Vagina (tissue), 2 donors: Measurements from ENCODE around the gene ADGRL3.

ENCODE experiments used
- POLR2A ChIP-seq, 2 donors: fragments of 450-650 bp; IDR thresholded peaks; one replicate each; pipeline ENCODE4 v1.6.1; 2017; ENCODE audit warnings: antibody characterized with exemption in 2 of 2, mild to moderate bottlenecking in 2 of 2, moderate library complexity in 2 of 2
- TF ChIP-seq, protein P1 (sequence below), 3 experiments: fragments of 450-650 bp in 2 of 3; fragments of 200-600 bp in 1 of 3; sonication (generic) in 1 of 3; IDR thresholded peaks; one replicate each; pipeline ENCODE4 v1.5.1; 2017 to 2019; ENCODE audit warnings: antibody characterized with exemption in 3 of 3, mild to moderate bottlenecking in 2 of 3, moderate library complexity in 2 of 3

GRCh38 chr4:61853041-61853440 lies 652.9 kb downstream of the ADGRL3 start:
- TF ChIP-seq, protein P1, sequence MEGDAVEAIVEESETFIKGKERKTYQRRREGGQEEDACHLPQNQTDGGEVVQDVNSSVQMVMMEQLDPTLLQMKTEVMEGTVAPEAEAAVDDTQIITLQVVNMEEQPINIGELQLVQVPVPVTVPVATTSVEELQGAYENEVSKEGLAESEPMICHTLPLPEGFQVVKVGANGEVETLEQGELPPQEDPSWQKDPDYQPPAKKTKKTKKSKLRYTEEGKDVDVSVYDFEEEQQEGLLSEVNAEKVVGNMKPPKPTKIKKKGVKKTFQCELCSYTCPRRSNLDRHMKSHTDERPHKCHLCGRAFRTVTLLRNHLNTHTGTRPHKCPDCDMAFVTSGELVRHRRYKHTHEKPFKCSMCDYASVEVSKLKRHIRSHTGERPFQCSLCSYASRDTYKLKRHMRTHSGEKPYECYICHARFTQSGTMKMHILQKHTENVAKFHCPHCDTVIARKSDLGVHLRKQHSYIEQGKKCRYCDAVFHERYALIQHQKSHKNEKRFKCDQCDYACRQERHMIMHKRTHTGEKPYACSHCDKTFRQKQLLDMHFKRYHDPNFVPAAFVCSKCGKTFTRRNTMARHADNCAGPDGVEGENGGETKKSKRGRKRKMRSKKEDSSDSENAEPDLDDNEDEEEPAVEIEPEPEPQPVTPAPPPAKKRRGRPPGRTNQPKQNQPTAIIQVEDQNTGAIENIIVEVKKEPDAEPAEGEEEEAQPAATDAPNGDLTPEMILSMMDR (IDR thresholded peaks at IDR 0.05), result no peak
- TF ChIP-seq POLR2A (IDR thresholded peaks at IDR 0.05), result no peak
